Panc1 (cell line): Measurements from ENCODE around the gene CEP104.

Source experiments
- CTCF ChIP-seq: fragments of 450-650 bp; IDR thresholded peaks from 2 replicates; pipeline ENCODE4 v1.5.1; 2017; ENCODE audit warnings: mild to moderate bottlenecking
- POLR2AphosphoS5 ChIP-seq: IDR thresholded peaks from 2 replicates; pipeline ENCODE4 v1.6.1; 2012; ENCODE audit warnings: mild to moderate bottlenecking, low read depth, low read length, moderate library complexity
- REST ChIP-seq, 2 experiments: IDR thresholded peaks; 2 replicates each; pipeline ENCODE4 v1.6.1; 2011 to 2012; ENCODE audit warnings: low read depth in 2 of 2, control low read depth in 1 of 2, low read length in 1 of 2, mild to moderate bottlenecking in 1 of 2, moderate library complexity in 1 of 2; ENCODE audit not compliant: insufficient read depth in 1 of 2
- SIN3A ChIP-seq: IDR thresholded peaks from 2 replicates; pipeline ENCODE4 v1.6.1; 2012; ENCODE audit warnings: low read depth, mild to moderate bottlenecking, low read length, moderate library complexity, borderline replicate concordance; ENCODE audit not compliant: insufficient read depth
- TCF7L2 ChIP-seq: IDR thresholded peaks from 2 replicates; pipeline ENCODE4 v1.6.1; 2011; ENCODE audit warnings: mild to moderate bottlenecking, low read depth, low read length, inconsistent platforms

- no peak for TF ChIP-seq CTCF
- no peak for TF ChIP-seq POLR2AphosphoS5
- no peak for TF ChIP-seq TCF7L2
- no peak for TF ChIP-seq REST (IDR thresholded peaks at IDR 0.05; ENCODE audit: insufficient read depth in 1 of 2, low read depth in 2 of 2, low read length in 1 of 2)
- TF ChIP-seq SIN3A = no peak
Measured at GRCh38 chr1:3771108-3772026, 85.6 kb downstream of the CEP104 start.
